Caco-2 (cell line): Measurements from ENCODE around the gene PIM1. TPM values are rescaled to one million over a fixed set of nuclear protein-coding genes. Genes with fewer than 3 reads are reported as not detected.

Source experiments
- BruUV-seq: library from RNA; stranded (reverse); fragments of 400-500 nt; replicated peaks from 2 replicates; lab custom pipeline; 2021; lab: Mats Ljungman, UMichigan
- CTCF ChIA-PET: fragments of 300-600 bp; sonication (Branson Sonifier 250); formaldehyde crosslinking; loops from one replicate; lab custom pipeline; 2022; ENCODE audit warnings: antibody characterized with exemption; lab: Charles Lee
- POLR2A ChIA-PET: fragments of 300-600 bp; sonication (Branson Sonifier 250); formaldehyde crosslinking; loops from one replicate; lab custom pipeline; 2022; ENCODE audit warnings: antibody characterized with exemption; lab: Charles Lee
- DNase-seq, 2 experiments: peaks; one replicate each; pipeline versions ENCODE4 v3.0.0 to v3.0.0-alpha.2; 2020 to 2022
- H3K27me3 ChIP-seq: replicated peaks from 2 replicates; pipeline ENCODE4 v1.6.0; 2011; ENCODE audit warnings: low read length; ENCODE audit not compliant: control insufficient read depth, insufficient read depth
- H3K36me3 ChIP-seq: 2 replicates; pipeline ENCODE4 v1.5.1; 2011; ENCODE audit warnings: low read length; ENCODE audit not compliant: control insufficient read depth, insufficient read depth
- H3K4me1 ChIP-seq: fragments of 250-450 bp; sonication (Bioruptor Pico); 2 replicates; pipeline ENCODE4 v1.5.1; 2020; ENCODE audit warnings: mild to moderate bottlenecking
- H3K4me3 ChIP-seq: 2 replicates; pipeline ENCODE4 v1.5.1; 2011; ENCODE audit warnings: low read depth, mild to moderate bottlenecking, control low read depth, low read length
- H3K9me3 ChIP-seq: fragments of 250-450 bp; sonication (Bioruptor Pico); 2 replicates; pipeline ENCODE4 v1.5.1; 2020; ENCODE audit warnings: mild to moderate bottlenecking, moderate library complexity
- H3K27ac Mint-ChIP-seq: one replicate; pipeline ENCODE4 v1.8.0; 2022; ENCODE audit warnings: mixed read lengths; ENCODE audit not compliant: unreplicated experiment
- H3K27me3 Mint-ChIP-seq: one replicate; pipeline ENCODE4 v1.8.0; 2022; ENCODE audit warnings: mixed read lengths; ENCODE audit not compliant: insufficient read depth, unreplicated experiment
- H3K36me3 Mint-ChIP-seq: one replicate; pipeline ENCODE4 v1.8.0; 2022; ENCODE audit warnings: mild to moderate bottlenecking, mixed read lengths; ENCODE audit not compliant: insufficient read depth, unreplicated experiment
- H3K4me1 Mint-ChIP-seq: one replicate; pipeline ENCODE4 v1.8.0; 2022; ENCODE audit warnings: low read depth, mixed read lengths; ENCODE audit not compliant: unreplicated experiment
- H3K4me3 Mint-ChIP-seq: one replicate; pipeline ENCODE4 v1.8.0; 2022; ENCODE audit warnings: mild to moderate bottlenecking, moderate library complexity, mixed read lengths; ENCODE audit not compliant: unreplicated experiment
- H3K9me3 Mint-ChIP-seq: one replicate; pipeline ENCODE4 v1.8.0; 2022; ENCODE audit warnings: mixed read lengths; ENCODE audit not compliant: unreplicated experiment
- CTCF ChIP-seq, 2 experiments: fragments of 200-600 bp in 1 of 2; IDR thresholded peaks; 1 replicate in 1 of 2; 2 replicates in 1 of 2; pipeline versions ENCODE4 v1.5.1 to v1.8.0; 2011 to 2022; ENCODE audit warnings: antibody characterized with exemption in 1 of 2, control low read depth in 1 of 2, inconsistent platforms in 1 of 2, low read depth in 1 of 2, low read length in 1 of 2, mild to moderate bottlenecking in 1 of 2, moderate library complexity in 1 of 2; ENCODE audit not compliant: insufficient read depth in 1 of 2, severe bottlenecking in 1 of 2, unreplicated experiment in 1 of 2
- intact Hi-C: fragments of 100-400 bp; cut with micrococcal nuclease; formaldehyde crosslinking; loops from one replicate; pipeline ENCODE4 v1.10.0; 2022; ENCODE audit not compliant: unreplicated experiment
- total RNA-seq: library from RNA; stranded (reverse); gene quantifications from 2 replicates; pipeline ENCODE4 v1.2.3, GENCODE V29; 2022

Gene PIM1
- total RNA-seq, 1 experiment from 2014 or later: 48.3 TPM

- CTCF ChIA-PET: interaction anchor here (1.0 kb wide), 1 partner anchor 180 kb away, joined by 3 read pairs; no protein-coding TSS in a partner anchor
- H3K4me3 Mint-ChIP-seq: no peak overlapping the region
- H3K4me1 Mint-ChIP-seq: peaks cover 23% of the 10 kb centered on the region
- peaks cover 6% of the 10 kb centered on the region for H3K36me3 Mint-ChIP-seq
- POLR2A ChIA-PET: no interaction called here
- H3K36me3 ChIP-seq: no peaks in the 10 kb centered on the region
- H3K4me1 ChIP-seq: peaks cover 25% of the 10 kb centered on the region
- no peak overlapping the region for H3K27ac Mint-ChIP-seq
- no peaks in the 10 kb centered on the region for H3K27me3 ChIP-seq
- intact Hi-C loops: loop anchor here (10.0 kb wide), 1 partner anchor 285 kb away; no protein-coding TSS in a partner anchor
- H3K27me3 Mint-ChIP-seq: no peaks in the 10 kb centered on the region
- H3K9me3 Mint-ChIP-seq: no peaks in the 10 kb centered on the region
- H3K4me3 ChIP-seq: no peak overlapping the region
- no TSS peak for BruUV-seq
- no peak for TF ChIP-seq CTCF (IDR thresholded peaks at IDR 0.05; ENCODE audit: insufficient read depth in 1 of 2, low read depth in 1 of 2, low read length in 1 of 2, severe bottlenecking in 1 of 2, unreplicated experiment in 1 of 2)
- no peaks in the 10 kb centered on the region for H3K9me3 ChIP-seq
- DNase-seq: no peak
These were observed 30.1 kb downstream of the PIM1 start for GRCh38 chr6:37200085-37200484.

GRCh38 chr6:37201726-37202125 lies 31.8 kb downstream of the PIM1 start:
- peaks cover 6% of the 10 kb centered on the region for H3K36me3 Mint-ChIP-seq
- no peaks in the 10 kb centered on the region for H3K27me3 Mint-ChIP-seq
- Histone ChIP-seq H3K9me3 (no peaks in the 10 kb centered on the region), H3K36me3 (no peaks in the 10 kb centered on the region), H3K4me3 (no peak overlapping the region), H3K27me3 (no peaks in the 10 kb centered on the region), H3K4me1 (peaks cover 33% of the 10 kb centered on the region)
- DNase-seq: no peak
- POLR2A ChIA-PET: no interaction called here
- no TSS peak for BruUV-seq
- H3K27ac Mint-ChIP-seq: no peak overlapping the region
- no peak for TF ChIP-seq CTCF (IDR thresholded peaks at IDR 0.05; ENCODE audit: insufficient read depth in 1 of 2, low read depth in 1 of 2, low read length in 1 of 2, severe bottlenecking in 1 of 2, unreplicated experiment in 1 of 2)
- H3K4me3 Mint-ChIP-seq: no peak overlapping the region
- intact Hi-C loops: loop anchor here (10.0 kb wide), 1 partner anchor 287 kb away; no protein-coding TSS in a partner anchor
- H3K4me1 Mint-ChIP-seq: peaks cover 23% of the 10 kb centered on the region
- no peaks in the 10 kb centered on the region for H3K9me3 Mint-ChIP-seq
- CTCF ChIA-PET: interaction anchor here (1.0 kb wide), 1 partner anchor 9 kb away, joined by 7 read pairs; no protein-coding TSS in a partner anchor

- no TSS peak for BruUV-seq
- H3K9me3 Mint-ChIP-seq: no peaks in the 10 kb centered on the region
- H3K27me3 Mint-ChIP-seq: no peaks in the 10 kb centered on the region
- H3K36me3 ChIP-seq: no peaks in the 10 kb centered on the region
- intact Hi-C loops: loop anchor here (10.0 kb wide), 1 partner anchor 288 kb away; no protein-coding TSS in a partner anchor
- POLR2A ChIA-PET: no interaction called here
- peak overlapping the region; percentile 78 for H3K27ac Mint-ChIP-seq
- peaks cover 6% of the 10 kb centered on the region for H3K36me3 Mint-ChIP-seq
- no peaks in the 10 kb centered on the region for H3K27me3 ChIP-seq
- H3K9me3 ChIP-seq: no peaks in the 10 kb centered on the region
- H3K4me1 ChIP-seq: peaks cover 33% of the 10 kb centered on the region
- H3K4me1 Mint-ChIP-seq: peaks cover 24% of the 10 kb centered on the region
- no peak overlapping the region for H3K4me3 Mint-ChIP-seq
- no peak for TF ChIP-seq CTCF (IDR thresholded peaks at IDR 0.05; ENCODE audit: insufficient read depth in 1 of 2, low read depth in 1 of 2, low read length in 1 of 2, severe bottlenecking in 1 of 2, unreplicated experiment in 1 of 2)
- CTCF ChIA-PET: interaction anchor here (0.7 kb wide), 1 partner anchor 182 kb away, joined by 4 read pairs; no protein-coding TSS in a partner anchor
- no peak for DNase-seq
- no peak overlapping the region for H3K4me3 ChIP-seq
These were observed 33.0 kb downstream of the PIM1 start for GRCh38 chr6:37202788-37203491.
